Inflammatory macrophage (primary cell): ENCODE results near the gene HPX.
A peak's percentile ranks its signal among the peaks of the same experiment; 100 is the strongest.

Experiments
- DNase-seq, 2 donors: peaks; one replicate each; pipeline ENCODE4 v3.0.0-alpha.2; 2020 to 2022
- total RNA-seq, 18 experiments: gene quantifications; one replicate each; lab custom pipeline; 2026; ENCODE audit warnings: mixed read lengths in 6 of 18, inconsistent platforms in 2 of 18; lab: John Stamatoyannopoulos, UW

HPX gene, protein sequence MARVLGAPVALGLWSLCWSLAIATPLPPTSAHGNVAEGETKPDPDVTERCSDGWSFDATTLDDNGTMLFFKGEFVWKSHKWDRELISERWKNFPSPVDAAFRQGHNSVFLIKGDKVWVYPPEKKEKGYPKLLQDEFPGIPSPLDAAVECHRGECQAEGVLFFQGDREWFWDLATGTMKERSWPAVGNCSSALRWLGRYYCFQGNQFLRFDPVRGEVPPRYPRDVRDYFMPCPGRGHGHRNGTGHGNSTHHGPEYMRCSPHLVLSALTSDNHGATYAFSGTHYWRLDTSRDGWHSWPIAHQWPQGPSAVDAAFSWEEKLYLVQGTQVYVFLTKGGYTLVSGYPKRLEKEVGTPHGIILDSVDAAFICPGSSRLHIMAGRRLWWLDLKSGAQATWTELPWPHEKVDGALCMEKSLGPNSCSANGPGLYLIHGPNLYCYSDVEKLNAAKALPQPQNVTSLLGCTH
- 0 to 0.25 (median 0.05) reads per million in 18 experiments for total RNA-seq

DNA sequence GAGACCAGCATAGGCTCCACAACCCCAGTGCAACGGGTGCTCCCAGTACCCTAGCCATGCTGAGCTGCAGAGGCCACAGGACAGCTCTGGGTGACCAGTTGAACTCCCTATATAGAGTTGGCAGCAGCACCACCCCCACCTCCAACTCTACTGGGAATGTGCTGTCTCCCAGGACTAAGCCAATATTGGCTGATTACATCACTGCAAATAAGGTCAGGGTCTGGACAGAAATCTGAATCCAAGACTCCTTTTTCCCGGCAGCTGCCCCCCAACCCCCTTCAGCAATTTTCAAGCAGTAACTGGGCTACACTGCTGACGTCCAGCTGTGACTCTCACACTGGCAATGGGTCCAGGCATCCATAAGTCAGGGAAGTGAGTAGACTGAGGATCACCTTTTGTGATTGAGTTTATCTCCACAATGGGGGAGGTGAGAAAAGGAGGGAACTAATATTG is at the start of gene HPX:
Gene HPX, minus strand, starts transcription at position 82 of the 453 bp plus-strand sequence. Its CDS starts 24 bp downstream, at position 58.
- DNase-seq: no peak

DNA sequence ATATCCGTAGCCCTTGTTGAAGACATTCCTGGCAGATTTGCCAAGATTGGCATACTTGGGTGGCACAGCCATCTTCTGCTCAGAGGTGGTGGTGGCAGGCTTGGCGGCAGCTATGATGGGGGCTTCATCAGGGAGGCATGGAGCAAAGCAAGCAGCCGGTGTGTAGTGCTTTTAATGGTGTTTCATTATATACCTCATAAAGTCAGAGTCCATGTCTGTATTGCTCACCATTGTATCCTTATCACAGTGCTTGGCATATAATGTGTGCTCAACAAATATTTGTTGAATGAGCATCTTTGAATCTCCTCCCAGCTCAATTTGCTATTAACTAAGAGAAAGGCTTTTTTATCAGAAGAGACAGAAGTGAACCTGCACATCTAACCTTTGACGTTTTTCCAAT is 48.5 kb upstream of the HPX start:
- no peak for DNase-seq

DNA sequence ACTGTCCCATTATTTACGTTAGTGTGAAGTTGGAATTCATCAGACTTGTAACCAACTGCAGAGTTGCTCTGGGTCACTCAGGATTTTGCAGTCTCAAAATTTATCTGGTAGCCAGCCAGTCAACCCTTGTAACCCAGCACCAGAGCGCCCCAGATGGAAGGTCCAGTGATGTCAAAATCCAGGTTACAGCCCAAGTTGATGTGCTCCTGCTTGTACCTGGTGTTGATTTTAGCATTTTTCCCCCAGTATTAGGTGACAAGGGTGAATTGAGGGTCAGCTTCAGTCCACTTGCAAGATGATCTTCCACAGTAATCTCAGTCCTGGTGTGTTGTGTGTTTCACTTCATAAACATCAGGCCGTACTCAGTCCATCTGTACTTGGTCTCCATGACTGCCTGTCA is 48.0 kb upstream of the HPX start:
- no peak for DNase-seq

DNA sequence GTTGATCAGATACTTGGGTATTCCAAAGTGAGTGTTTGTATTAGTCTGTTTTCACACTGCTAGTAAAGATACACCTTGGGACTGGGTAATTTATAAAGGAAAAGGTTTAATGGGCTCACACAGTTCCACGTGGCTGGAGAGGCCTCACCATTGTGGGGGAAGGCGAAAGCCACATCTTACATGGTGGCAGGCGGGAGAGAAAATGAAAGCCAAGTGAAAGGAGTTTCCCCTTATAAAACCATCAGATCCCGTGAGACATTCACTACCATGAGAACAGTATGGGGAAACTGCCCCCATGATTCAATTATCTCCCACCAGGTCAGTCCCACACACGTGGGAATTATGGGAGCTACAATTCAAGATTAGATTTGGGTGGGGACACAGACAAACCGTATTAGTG is 47.6 kb upstream of the HPX start:
- DNase-seq: no peak

DNA sequence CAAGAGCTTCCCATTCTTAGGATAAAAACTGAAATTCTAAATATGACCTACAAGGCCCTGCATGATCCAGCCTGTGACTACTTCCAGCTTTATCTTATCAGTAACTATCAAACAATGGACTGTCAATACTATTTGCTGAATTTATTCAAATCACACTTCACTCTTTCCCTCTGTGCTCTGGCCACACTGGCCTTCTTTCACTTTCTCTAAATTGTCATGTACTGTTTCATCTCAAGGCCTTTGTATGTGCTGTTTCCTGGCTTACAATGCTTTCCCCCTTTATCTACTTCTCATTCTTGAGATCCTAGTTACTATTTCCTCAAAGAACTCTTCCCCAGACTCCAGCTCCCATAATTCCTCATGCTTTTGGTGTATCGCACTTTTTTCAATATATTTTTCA is 46.2 kb upstream of the HPX start:
- DNase-seq: no peak

DNA sequence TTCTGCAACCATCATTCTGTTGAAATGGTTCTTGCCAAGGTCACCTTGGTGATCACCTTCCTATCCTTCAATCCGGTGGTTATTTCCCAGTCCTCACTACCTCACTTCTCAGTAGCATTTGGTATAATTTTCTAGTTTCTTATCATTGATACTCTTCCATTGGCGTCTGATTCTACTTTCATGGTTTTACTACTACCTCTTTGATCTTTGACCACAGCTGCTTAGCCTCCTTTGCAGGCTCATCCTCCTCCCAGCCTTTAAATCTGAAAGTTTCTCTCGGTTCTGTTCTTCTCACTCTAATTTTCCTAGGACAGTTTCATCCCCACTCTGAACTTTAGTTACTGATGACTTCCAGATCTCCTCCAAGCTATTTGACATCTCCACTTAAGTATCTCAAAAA is 45.5 kb upstream of the HPX start:
- no peak for DNase-seq

DNA sequence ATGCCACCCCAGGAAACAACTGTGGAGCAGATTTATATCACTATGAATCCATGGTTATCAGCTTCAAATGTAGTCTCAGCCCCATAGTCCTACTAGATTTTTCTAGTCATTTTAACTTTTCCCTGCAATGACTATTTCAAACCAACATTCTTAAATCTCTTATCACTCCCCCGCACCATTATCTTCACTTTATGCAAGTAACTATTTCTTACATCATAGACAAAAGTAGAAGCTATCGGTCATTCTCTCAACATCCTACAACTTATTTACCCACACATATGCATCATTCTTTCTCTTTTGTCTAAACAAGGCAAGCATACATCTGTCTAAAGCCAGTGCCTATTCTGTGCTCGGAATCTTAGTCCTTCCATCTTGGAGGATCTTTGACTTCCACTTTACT is 44.9 kb upstream of the HPX start:
- DNase-seq: no peak

DNA sequence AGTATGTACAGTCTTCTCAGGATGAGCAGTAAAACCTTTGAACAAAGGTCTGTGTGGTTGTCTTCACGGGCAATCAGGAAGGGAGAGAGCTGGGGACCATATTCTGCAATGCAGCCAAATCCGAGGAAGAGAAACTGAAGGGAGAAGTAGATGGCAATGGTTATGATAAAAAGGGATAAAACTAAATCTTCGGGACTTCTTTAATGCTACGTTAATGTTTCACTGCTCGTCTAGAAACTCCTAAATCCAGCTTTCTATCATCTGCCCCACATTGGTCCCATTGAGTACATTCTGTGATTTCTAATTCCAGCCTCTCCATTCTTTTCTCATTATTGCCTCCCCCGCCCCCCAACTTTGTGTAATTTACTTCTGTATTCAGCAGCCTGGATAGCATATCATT is 42.2 kb upstream of the HPX start:
- DNase-seq: no peak

DNA sequence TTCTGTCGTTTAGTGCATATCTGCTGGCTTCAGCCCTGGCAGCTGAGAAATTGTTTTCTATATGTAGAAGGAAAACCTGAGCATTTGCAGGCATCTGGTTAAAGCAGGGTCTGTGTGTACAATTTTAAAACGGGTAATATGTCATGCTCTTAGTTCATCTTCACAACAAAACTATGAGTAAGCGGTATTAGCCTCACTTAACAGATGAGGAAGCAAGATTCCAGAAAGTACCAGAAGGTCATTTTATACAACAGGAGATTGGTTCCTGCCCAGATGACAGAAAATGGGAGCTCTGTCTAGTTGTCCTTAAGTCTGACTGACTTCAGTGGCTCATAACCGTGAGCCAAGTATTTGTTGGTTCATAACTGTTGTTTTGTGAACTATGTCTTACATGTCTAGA is 41.7 kb upstream of the HPX start:
- peak; percentile 13 to 27 for DNase-seq

DNA sequence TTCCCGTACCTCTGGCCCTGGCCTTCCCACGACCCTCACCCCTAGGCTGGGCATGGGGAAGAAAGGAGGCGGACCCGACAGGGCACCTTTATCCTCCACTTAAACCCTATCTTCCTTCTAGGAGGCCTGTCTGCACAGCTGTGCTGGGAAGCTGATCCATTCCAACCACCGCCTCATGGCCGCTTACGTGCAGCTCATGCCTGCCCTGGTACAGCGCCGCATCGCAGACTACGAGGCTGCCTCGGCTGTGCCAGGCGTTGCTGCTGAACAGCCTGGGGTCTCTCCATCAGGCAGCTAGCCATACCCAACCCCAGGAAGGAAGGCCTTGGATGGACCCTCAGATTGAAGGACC is 41.1 kb upstream of the HPX start:
- DNase-seq: no peak

DNA sequence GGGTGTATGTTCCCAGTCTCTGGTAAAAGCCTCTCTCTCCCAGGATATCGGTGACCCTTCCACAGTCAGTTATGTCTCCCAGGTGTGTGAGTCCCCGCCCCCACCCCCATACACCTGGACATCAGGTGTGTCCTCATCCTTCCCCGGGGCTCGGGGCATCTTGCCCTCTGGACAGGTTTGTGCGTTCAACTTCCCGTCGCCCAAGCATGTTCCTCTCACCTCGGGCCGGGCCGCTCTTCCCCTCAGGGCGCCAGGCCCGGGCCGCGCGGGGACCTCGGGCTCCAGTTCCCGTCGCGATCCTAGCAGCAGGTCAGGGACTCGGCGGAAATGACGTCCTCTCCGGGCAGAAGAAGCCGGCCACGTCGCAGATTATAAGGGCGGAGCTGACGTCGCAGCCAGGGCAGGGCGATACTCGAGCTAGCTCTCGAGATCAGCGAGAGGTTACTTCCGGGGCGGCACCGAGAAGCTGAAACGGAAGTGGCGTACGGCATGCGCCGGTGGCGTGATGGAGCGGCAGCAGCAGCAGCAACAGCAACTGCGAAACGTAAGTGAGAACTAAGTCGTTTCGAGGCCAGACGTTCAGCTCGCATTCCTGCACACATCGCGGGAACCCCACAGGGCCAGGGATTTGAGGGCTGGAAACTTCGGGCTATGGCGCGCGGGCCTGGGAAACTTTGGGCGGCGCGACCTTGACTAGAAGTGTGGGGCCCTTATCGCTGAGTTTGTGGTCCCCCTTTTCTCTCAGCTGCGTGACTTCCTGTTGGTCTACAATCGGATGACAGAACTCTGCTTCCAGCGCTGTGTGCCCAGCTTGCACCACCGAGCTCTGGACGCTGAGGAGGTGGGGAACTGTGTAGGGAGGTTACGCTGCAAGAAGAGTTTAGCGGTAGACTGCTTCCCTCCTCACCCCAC is 40.5 kb upstream of the HPX start, which contains the start of the genes ARFIP2 and TIMM10B:
Gene ARFIP2, minus strand, starts transcription at position 320 of the 912 bp plus-strand sequence. CDS start 910 bp downstream, outside the sequence.
Gene TIMM10B, plus strand, starts transcription at position 490 of the 912 bp plus-strand sequence. Its CDS starts 16 bp downstream, at position 506.
- DNase-seq: peak; percentile 99 to 100

DNA sequence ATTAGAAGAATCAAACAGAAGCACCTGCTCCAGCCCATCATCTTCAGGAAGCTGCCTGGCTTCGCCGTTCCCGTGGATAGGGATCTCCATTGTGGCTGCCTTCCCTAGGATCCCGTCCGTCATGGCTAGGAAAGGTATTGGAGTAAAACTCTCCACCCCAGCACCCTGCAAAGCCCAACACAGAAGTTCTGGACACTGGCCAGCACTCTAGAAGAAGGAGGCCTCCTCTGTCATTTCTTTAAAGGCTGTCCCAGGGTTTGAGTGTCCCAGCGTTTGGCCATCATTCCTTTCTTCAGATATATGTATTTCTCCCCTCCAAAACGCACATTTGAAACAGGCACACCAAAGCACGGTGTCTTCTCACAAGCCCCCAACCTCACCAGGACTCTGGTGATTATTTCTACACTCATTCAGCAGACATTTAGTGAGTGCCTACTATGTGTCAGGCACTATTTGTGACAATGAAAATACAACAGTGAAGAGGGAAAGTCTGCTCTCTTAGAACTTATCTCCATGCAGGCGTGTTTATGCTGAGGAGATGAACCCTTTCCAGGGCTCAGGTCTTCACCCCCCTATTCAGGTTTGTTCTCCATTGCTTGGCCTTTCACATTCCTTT is 39.6 kb upstream of the HPX start:
- no peak for DNase-seq

DNA sequence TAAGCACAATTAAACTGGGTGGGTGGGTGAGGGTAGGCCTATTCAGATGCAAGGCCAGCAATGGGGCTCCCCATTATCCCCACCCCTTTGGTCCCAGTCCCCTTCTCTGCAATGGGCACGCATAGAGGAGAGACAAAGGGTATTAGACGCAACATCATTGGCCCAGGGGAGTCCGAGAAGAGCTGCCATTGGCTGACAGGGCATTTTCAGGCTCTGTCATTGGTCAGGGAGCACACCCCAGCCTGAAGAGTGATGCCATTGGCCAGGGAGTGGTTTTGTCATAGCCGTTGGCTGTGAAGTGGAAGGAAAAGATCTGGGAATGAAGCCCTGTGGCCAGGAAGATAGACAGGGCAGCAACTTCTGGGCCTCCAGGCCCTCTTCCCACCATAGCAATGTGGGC is 35.8 kb upstream of the HPX start:
- DNase-seq: no peak

DNA sequence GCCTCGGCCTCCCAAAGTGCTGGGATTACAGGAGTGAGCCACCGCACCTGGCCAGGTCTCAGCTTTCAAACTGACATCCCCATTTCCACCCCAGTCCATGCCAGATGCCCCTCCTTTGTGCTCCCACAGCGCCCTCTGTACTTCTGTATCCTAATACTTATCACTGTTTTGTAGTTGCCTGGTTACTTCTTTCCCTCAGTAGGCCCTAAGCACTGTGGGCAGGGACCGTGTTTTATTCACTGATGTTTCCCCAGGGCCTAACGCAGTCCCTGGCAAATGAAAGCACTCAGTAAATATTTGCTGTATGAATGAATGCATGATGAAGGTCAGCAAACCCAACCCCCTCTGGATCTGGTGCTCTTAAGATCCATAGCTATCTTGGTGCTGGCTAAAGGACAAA is 35.1 kb upstream of the HPX start:
- DNase-seq: no peak

DNA sequence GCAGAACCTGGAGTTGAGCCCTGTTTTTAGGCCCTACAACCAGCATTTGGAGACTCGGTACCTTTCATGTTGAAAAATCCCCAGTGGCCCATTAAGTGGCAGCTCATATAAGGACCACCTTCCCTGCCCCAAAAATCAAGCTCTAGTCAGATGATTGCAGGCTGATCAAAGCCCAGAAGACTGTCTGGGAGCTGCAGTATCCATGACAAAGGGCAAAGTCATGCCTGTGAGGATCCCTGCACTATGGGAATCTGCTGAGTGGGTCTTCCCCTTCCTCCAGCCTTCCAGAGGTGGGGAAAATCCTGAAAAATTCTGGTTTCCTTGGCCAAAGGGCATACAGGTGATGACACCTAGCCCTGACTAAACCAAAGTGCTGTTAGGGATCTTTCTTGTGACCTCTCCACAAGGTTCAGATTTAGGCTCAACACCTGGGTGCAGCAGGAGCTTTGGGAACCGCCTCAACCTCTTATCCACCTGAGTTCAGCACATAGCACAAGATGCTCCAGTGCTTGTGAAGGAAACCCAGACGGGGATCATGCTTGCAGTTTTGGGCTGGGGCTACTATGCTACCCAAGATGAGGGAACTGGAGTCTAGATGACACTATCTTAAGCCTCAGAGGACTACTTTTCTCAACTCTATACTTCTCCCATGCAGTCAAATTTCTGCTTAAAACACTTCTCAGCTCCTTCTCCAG is 34.2 kb upstream of the HPX start:
- no peak for DNase-seq

DNA sequence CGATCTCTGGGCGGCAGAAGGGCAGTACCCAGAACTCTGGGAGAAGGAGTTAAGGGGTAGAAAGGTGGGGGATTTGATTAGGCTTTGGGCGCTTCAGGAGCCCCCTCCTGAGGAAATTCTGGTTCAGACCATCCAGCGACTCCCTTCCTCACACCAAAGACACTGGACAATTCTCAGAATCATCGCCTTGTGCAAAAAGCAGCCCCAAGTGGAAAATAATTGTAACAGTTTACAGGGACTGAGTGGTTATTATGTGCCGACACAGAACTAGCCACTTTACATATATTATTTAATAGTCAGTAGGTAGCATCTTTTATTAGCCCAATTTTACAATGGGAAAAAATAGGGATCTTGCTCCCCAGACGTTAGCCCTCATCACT is 33.6 kb upstream of the HPX start:
- DNase-seq: no peak

DNA sequence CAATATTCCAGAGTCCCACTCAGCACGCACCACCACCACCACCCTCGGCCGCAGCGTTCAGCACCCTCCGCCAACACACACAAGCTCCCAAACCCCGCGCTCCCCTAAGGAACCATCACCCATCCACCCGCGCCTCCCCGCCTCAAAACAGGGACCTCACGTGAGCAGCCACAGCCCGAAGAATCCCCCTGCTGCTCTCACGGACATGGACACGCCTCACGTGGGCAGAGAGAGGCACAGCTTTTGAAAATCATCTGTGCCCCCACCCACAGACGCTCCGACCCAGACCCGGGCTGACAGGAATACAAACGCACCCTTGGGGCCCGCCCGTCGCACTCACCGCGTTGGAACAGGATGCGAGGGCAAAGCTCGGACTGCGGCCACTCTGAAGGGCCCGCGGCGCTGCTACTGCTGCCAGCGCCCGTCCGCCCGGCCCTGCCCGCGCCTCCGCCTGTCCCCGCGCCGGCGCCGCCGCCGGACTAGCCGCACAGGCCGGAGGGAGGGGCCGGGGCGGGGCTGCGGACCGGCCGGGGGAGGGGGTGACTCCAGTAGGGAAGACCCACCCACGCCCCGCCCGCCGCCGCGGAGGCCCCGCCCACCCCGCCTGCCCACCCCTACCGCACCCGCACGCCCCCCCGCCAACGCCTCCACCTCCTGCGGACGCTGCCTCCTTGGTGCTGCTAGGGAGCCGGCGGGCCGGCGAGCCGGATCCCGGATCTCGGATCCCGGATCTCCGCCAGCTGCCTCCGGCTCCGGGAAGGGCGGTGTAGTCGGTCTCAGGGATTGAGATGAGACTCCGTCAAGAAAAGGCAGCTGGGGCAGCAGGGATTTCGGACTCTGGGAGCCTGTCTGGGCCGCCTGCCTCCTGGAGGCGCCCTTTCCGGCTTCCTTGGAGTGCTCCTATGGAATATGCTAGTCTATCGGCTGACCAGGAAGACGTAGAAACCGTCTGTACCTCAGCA is 32.9 kb upstream of the HPX start, which contains the start of gene TRIM3:
Gene TRIM3, minus strand, starts transcription at position 491 of the 962 bp plus-strand sequence. CDS start 8,246 bp downstream, outside the sequence.
- DNase-seq: peak; percentile 59 to 75

DNA sequence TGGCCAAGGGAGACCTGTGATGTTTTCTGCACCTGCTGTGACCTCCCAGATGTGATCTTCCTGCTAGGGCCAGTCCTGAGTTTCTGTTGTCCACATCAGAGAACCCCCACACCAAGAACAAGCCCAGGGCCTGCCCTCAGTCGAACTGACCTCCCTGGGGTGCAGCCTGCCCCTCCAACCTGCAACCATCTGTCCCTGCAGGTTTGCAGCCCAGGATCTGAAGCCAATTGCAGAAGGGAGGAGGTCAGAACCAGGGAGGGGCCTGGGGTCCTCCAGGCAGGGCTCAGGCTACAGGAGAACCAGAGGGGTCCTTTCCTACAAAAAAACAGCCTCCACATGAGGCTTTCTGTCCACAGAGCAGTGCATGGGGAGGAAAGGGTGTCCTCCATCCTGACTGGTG is 32.1 kb upstream of the HPX start:
- no peak for DNase-seq

DNA sequence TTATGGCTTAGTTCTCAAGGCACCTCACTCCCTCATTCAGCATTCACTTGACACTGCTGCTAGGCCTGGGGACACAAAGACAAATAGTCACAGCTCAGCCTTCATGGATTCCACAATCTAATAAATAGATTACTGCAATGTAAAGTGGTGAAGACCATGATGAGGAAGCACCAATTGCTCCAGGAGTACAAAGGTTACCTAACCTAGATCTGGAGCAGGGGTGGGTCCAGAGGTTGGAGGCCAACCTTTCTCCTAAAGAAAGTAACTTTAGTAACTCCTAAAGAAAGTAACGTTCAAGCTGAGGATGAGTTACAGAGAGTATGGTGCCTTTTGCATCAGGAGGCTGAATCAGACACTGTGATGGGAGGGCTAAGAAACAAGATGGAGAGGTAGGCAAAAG is 28.8 kb upstream of the HPX start:
- DNase-seq: no peak

DNA sequence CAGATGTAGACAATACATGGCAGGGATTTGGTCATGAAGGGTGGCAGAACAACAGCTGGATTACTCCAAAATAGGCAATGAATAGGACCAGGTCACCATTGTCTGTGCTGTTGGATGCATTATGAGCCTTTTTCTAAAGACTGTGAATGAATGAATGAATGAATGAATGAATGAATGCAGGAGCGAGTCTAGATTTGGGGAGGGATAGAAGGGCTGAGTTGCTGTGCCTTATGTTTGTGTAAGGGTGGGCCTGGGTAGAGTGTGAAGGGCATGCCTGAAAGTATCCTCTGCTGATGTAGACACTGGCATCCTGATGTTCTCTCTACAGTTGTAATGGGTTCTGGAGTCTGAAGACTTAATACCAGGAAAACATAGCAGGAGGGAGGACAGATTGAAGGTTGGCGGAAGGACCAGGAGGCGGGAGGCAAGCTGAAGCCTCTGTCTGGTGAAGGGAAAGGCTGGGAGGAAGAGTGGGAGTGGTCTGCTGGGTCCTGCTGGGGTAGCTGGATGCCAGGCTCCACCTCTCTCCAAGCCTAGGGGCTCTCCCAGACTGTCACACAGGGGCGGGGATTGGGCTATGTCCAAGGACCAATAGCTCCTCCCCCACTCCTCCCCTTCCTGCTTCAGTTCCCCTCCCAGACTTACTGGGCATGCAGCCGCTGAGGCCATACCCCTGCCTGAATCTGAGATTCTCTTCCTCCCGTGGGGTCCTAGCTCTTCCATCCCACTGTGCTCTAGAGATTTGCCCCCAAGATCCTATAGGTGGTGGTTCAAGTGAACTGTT is 28.1 kb upstream of the HPX start:
- DNase-seq: peak; percentile 60 to 68
